Activated CD8-positive, alpha-beta T cell treated with anti-CD3 and anti-CD28 coated beads, Interleukin-2, amount 10 ng/mL, durations not matched to agents 7 days and 5 days (primary cell): ENCODE results near the gene ARHGEF19. TPM values are rescaled to one million over a fixed set of nuclear protein-coding genes. Genes with fewer than 3 reads are reported as not detected.

ENCODE experiments used
- ATAC-seq: fragments of 150-1000 bp; cut with Tn5 transposase; one replicate; pipeline ENCODE4 v1.10.0; 2021; ENCODE audit warnings: moderate library complexity
- CTCF ChIA-PET: fragments of 350-600 bp; sonication (Branson Sonifier 250); formaldehyde crosslinking; loops from one replicate; lab custom pipeline; 2021; ENCODE audit warnings: antibody characterized with exemption; lab: Charles Lee
- POLR2A ChIA-PET: fragments of 350-600 bp; sonication (Branson Sonifier 250); formaldehyde crosslinking; loops from one replicate; lab custom pipeline; 2021; ENCODE audit warnings: antibody characterized with exemption; lab: Charles Lee
- DNase-seq: peaks from one replicate; pipeline ENCODE4 v3.0.0-alpha.2; 2020
- H3K27ac Mint-ChIP-seq: one replicate; pipeline ENCODE4 v1.8.0; 2021; ENCODE audit warnings: mild to moderate bottlenecking, mixed read lengths
- H3K27me3 Mint-ChIP-seq: one replicate; pipeline ENCODE4 v1.8.0; 2021; ENCODE audit warnings: low read depth, mixed read lengths
- H3K36me3 Mint-ChIP-seq: one replicate; pipeline ENCODE4 v1.8.0; 2021; ENCODE audit warnings: low read depth, mixed read lengths
- H3K4me1 Mint-ChIP-seq: one replicate; pipeline ENCODE4 v1.8.0; 2021; ENCODE audit warnings: low read depth, mixed read lengths
- H3K4me3 Mint-ChIP-seq: one replicate; pipeline ENCODE4 v1.8.0; 2021; ENCODE audit warnings: mild to moderate bottlenecking, mixed read lengths
- H3K9me3 Mint-ChIP-seq: one replicate; pipeline ENCODE4 v1.8.0; 2022; ENCODE audit warnings: mixed read lengths; ENCODE audit not compliant: insufficient read depth
- total RNA-seq, 2 experiments: library from RNA; stranded (reverse); gene quantifications; one replicate each; pipeline ENCODE4 v1.2.3, GENCODE V29; 2021

Gene ARHGEF19
- total RNA-seq, 2 experiments from 2014 or later = 11.4 to 11.9 TPM

DNA sequence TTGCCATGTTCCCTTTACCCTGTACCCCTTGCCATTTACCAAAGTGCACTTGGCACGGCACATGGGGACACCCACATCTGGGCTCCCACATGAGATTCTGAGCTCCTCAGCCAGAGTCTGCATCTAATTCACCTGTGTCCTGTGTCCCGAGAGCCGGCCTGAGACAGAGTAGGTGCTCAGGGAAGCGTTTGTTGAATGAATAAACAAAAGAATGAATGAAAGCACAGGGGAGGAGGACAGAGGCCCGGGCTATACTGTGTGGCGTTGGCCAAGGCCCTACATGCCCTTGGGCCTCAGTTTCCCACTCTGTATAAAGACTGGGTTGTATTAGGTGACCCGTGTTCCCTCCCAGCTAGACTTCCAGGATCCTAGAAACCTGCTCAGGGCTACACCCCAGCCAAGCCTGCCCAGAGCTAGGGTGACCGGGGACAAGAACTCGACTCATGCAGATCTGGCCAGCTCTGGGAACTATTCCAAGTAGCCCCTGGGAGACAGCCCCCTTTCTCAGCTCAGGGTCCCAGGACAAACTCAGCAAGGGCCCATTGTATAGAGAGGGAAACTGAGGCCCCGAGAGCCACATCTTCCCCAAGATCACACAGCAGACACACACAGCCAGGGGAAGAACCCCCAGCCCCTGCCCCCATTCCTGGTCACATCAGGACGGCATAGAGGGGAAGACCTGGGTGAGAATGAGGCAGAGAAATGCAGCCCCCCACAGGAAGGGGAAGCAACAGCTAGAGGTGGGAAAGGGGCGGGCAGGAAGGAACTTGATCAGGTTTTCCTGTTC, 62.6 kb downstream of the ARHGEF19 start:
- no peak overlapping the region for H3K4me3 Mint-ChIP-seq
- H3K27me3 Mint-ChIP-seq = peaks cover 18% of the 10 kb centered on the region

DNA sequence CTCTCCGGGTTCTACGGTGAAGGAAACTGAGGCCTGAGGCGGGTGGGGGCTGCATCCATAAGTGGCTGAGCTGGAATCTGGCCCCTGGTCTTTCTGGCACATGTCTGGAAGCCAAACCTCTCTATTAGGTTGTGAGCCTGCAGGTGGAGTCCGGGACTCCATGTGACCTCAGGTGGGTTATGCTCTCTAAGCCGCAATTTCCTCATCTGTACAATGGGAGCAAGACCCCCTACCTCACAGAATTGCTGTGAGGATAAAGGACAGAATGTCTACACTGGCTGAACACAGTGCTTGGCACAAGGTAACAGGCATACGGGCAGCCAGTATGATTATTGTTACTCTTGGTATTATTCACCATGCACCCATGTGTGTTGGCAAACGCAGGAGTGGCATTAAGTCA, 63.3 kb downstream of the ARHGEF19 start:
- Mint-ChIP-seq H3K4me1 (peaks cover 17% of the 10 kb centered on the region), H3K27ac (no peak overlapping the region), H3K4me3 (no peak overlapping the region), H3K27me3 (peaks cover 15% of the 10 kb centered on the region), H3K9me3 (no peaks in the 10 kb centered on the region), H3K36me3 (no peaks in the 10 kb centered on the region)
- ChIA-PET POLR2A (interaction anchor here (0.9 kb wide), 1 partner anchor 918 kb away, joined by 3 read pairs; no protein-coding TSS in a partner anchor), CTCF (interaction anchor here (1.1 kb wide), 1 partner anchor 70 kb away, joined by 3 read pairs; no protein-coding TSS in a partner anchor)
- no peak for ATAC-seq
- no peak for DNase-seq

More for the DNA sequence above, 62.6 kb downstream of the ARHGEF19 start:
- ChIA-PET CTCF (interaction anchor here (1.1 to 1.3 kb wide), 2 partner anchors 69 to 71 kb away, joined by 3 read pairs; no protein-coding TSS in a partner anchor), POLR2A (no interaction called here)
- peaks cover 23% of the 10 kb centered on the region for H3K4me1 Mint-ChIP-seq
- no peaks in the 10 kb centered on the region for H3K36me3 Mint-ChIP-seq
- ATAC-seq (no peak), DNase-seq (no peak)
- no peaks in the 10 kb centered on the region for H3K9me3 Mint-ChIP-seq
- H3K27ac Mint-ChIP-seq = no peak overlapping the region

DNA sequence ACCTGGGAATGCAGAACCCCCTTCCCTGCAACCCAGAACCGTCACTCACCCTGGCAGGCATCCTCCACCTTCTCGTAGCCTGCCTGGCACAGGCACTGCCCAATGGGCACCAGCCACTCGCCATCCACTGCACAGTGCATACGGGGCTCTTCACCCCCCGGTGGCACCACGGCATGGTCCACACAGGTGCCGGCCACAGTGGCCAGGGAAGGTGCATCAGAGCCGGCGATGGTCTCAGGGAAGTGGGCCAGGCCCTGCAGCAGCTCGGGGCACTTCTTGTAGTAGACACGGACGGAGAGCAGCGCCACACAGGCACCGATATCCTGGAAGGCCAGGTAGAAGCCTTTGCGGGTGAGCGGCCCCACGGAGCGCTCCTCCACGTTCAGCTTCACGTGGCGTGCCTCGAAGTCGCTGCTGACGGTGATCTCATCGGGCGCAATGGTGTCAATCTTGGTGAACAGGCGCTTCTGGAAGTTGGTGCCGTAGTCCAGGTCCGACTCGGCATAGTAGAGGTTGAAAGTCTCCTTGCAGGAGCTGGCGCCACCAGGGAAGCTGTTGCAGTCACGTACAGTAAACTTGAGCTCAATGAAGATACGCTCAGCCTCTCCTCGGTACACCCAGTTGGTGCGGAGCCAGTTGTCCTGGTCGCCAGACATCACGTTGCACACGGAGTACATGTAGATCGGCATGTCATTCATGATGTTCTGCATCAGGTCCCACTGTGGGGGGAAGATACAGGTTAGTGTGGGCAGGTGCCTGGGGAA, 63.9 kb downstream of the ARHGEF19 start:
- no peak overlapping the region for H3K27ac Mint-ChIP-seq
- ATAC-seq (no peak), DNase-seq (no peak)
- ChIA-PET CTCF (interaction anchor here (1.3 kb wide), 1 partner anchor 66 kb away, joined by 3 read pairs; no protein-coding TSS in a partner anchor), POLR2A (interaction anchor here (0.9 kb wide), 1 partner anchor 917 kb away, joined by 3 read pairs; no protein-coding TSS in a partner anchor)
- no peak overlapping the region for H3K4me3 Mint-ChIP-seq
- no peaks in the 10 kb centered on the region for H3K36me3 Mint-ChIP-seq
- peaks cover 15% of the 10 kb centered on the region for H3K4me1 Mint-ChIP-seq
- H3K27me3 Mint-ChIP-seq = peaks cover 11% of the 10 kb centered on the region
- H3K9me3 Mint-ChIP-seq = no peaks in the 10 kb centered on the region

Other genes starting within 250 kb of the ARHGEF19 start
- gene ZBTB17, start 236.6 kb downstream of the ARHGEF19 start, total RNA-seq = 10 to 100 TPM; 32.3 to 33.3 TPM
- gene SRARP, start 208.4 kb downstream of the ARHGEF19 start, total RNA-seq = not detected
- gene HSPB7, start 194.6 kb downstream of the ARHGEF19 start, total RNA-seq = not detected
- not detected for gene CLCNKA, start 190.6 kb downstream of the ARHGEF19 start, total RNA-seq
- gene CLCNKB, start 168.9 kb downstream of the ARHGEF19 start, total RNA-seq = not detected
- gene FAM131C, start 139.0 kb downstream of the ARHGEF19 start, total RNA-seq = 1 to 10 TPM; 6.0 to 6.1 TPM
- not detected for gene EPHA2, start 56.6 kb downstream of the ARHGEF19 start, total RNA-seq
- gene CPLANE2, start 24.5 kb upstream of the ARHGEF19 start, total RNA-seq = 1 to 10 TPM; 5.1 to 6.1 TPM
- gene FBXO42, start 139.8 kb upstream of the ARHGEF19 start, total RNA-seq = 10 to 100 TPM; 19.7 to 23.4 TPM
- gene SZRD1, start 154.6 kb upstream of the ARHGEF19 start, total RNA-seq = 100 to 1,000 TPM; 171 to 176 TPM
- not detected for gene SPATA21, start 224.8 kb upstream of the ARHGEF19 start, total RNA-seq
- gene NECAP2, start 228.1 kb upstream of the ARHGEF19 start, total RNA-seq = 10 to 100 TPM; 93.8 to 94.3 TPM